Activated T-cell treated with anti-CD3 and anti-CD28 coated beads for 24 hours (primary cell): ENCODE data around the gene MLF2.
"Not testable (repeated sequence)": the region's sequence is repeated elsewhere in the genome, so short reads cannot be mapped to it uniquely, and the experiment has no call there.

Experiments
- DNase-seq: peaks from one replicate; pipeline ENCODE4 v3.0.0-alpha.2; 2020; ENCODE audit warnings: low read depth

Gene MLF2

DNA sequence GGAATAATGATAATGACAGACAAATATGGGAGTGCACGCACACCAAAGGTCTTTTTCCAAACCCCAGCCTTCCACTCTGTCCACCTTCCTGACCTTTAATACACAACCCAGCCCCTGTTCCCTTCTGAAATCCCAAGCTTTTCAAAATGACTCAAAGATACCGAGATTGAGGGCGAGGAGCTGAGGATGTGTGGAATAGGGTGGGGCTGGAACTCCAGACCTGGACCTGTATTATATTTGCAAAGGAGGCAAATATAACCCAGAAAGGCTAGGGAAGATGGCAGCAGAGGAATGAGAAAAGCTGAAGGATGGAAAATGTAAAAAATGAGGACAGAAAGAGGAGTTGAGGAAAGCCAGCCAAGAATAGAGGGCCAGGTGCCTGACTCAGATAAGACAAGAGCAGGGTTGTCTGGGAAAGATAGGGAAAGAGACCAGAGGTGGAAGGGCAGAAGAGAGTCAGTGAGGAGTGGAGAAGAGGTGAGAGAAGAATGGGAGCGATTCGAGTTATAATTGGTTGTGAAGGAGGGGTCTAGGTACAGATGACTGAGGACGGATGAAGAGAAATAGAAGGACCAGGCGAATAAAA is 12.2 kb upstream of the MLF2 start:
- DNase-seq: no peak

DNA sequence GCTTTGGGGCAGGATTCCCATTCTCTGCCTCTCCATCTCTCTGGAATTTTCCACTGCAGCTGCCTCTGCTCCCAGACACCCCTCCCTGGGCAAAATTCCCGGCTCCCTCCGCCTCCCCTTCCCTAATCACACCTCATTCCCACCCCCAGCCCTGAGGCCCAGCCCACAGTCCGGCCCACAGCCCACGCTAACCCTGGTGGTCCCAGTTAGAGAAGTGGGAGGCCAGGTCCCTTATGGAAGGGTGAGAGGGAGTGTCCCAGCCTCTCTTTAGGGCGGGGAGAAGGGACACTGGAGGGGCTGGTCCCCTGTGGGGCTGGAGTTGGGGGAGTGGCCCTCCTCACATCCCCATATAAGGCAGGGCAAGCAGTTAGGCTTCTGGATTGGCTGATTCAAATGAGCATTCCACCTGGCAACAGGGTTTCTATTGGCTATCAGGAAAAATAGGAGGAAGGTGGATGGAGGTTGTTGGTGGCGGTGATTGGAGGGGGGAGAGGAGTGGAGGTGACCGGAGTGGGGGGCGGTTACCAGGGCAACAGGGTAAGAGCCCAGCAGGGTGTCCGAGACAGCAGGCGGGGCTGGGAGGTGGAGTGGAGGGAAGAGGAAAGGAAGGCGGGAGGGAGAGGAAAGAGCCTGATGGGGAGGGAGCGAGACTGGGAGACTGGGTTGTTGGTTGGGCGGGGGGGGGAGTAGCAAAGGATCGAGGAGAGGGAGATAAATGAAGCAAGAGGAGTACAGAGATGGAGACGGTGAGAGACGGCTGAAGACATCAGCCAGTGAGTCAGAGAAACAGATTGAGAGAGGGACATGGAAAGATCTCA is 11.3 kb upstream of the MLF2 start:
- DNase-seq: no peak

DNA sequence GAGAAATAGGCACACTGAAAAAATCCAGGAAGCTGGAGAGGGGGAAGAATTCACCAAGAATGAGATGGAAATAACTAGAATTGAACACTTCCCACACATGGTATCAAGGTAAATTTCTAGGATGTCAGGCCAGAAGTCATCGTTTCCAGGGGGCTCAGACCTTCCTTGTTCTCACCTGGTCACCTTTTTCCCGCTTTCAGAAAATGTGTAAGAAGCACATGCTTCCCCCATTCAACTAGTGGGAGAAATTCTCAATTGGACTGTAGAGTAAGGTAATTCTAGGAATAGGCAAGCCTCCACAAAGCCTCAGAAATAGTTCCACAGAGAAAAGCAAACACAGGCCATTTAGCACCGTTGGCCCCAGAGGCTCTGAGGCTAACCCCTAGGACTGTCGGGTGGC is 10.4 kb upstream of the MLF2 start:
- no peak for DNase-seq

DNA sequence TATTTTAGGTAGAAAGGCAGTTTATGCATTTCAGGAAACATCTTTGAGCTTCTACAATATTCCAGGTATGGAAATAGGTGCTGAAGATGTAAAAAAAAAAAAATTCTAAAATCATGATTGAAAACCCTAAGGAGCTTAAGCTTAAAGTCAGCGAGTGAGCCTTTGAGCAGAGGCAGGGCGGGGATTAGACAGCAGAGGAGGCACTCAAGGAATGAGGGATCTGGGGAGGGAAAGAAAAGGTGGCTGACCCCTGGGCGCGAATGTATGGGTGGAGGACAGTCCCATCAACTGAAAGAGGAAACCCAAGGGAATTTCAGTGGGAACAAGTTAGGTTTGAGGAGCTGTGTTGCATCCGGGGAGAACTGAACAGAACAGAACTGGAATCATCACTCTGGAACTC is 6.8 kb upstream of the MLF2 start:
- no peak for DNase-seq

DNA sequence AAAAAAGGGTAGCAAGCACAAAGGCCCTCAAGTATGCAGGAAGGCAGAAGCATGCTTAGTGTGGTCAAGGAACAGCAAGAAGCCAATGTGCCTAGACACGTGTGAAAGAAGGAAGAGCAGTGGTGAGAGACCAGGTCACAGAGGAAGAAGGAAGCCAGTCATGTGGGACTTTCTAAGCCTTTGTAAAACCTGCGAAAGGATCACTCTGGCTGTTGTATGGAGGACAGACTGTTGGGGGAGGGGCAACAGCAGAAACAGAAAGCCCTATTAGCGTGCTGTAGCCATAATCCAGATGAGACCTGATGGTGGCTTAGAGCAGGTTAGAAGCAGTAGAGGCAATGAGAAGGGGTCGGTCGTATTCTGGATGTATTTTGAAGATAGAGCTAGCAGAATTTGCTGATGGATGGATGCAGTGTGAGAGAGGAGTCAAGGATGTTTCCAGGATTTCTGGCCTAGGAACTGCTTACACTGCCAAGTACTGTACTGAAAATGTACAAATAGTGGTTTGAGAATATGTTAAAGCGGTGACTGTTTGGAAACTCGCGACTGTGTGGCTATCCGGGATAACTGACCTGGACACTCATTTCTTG is 5.7 kb upstream of the MLF2 start:
- no peak for DNase-seq

DNA sequence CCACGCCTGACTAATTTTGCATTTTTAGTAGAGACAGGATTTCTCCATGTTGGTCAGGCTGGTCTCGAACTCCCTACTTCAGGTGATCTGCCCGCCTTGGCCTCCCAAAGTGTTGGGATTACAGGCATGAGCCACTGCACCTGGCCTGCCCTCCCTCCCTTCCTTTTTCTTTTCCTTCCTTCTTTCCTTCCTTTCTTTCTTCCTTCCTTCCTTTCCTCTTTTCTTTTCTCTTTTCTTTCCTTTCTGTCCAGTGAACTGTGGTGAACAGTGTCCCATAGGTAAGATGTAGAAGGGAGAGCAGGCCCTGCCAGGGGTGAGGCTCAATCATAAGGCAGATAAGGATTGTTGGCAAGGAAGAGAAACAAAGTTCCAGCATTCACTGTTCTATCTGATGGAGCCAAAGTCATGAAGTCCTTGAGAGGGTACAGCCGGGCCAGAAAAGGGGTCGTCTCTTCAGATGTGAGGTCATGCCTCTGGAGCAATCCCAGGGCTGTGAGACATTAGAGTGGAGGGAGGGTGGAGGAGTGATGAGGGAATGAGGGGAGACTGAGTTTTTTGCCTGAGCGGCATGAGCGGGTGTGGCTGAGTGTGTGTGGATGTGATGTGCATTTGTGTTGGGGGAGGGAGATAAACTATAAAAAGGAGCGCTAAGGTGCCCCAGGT is 4.2 kb upstream of the MLF2 start:
- DNase-seq: no peak

DNA sequence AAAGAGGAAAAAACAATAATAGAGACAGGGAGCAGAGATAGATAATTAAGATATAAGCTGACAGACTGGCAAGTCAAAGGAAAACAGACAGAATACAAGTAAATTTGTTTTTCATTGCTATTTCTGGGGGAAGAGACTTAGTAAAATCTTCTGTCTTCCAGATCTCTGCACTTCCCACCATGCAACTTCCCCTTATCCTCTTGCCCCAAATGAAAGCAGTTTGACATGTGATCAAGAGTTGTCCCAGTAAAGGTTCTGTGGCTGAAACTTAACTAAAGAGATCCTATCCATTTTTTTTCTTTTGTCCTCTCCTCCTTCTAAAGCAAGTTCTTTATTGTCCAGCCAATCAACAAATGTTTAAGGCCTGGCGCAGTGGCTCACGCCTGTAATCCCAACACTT is 1.5 kb upstream of the MLF2 start:
- no peak for DNase-seq

DNA sequence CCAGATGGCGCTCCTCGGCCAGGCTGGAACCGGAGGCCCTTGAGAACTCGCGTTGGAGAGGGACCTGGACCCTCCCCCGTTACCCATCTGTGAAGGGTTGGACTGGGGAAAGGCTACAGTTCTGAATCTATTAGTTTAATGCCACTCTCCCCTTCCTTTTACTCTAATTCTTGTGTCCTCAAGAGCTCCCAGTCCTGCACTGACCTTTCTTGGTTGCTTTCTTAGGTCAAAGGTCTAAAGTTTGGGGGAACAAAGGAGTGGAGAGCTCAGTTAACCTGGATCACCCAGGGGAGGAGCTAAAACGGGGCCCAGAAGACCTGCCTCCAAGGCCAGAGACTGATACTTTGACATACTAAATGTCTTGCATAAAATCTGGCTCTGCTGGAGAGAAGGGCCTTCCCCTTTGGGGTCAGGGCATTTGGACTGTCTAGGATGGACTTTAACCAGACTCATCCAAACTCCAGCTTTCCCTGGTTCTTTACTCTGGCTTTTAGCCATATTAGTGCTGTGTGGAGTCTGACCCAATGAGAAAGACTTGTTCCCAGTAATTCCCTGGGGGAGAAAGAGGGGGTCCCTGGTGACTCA is 923 bp upstream of the MLF2 start:
- DNase-seq: no peak

DNA sequence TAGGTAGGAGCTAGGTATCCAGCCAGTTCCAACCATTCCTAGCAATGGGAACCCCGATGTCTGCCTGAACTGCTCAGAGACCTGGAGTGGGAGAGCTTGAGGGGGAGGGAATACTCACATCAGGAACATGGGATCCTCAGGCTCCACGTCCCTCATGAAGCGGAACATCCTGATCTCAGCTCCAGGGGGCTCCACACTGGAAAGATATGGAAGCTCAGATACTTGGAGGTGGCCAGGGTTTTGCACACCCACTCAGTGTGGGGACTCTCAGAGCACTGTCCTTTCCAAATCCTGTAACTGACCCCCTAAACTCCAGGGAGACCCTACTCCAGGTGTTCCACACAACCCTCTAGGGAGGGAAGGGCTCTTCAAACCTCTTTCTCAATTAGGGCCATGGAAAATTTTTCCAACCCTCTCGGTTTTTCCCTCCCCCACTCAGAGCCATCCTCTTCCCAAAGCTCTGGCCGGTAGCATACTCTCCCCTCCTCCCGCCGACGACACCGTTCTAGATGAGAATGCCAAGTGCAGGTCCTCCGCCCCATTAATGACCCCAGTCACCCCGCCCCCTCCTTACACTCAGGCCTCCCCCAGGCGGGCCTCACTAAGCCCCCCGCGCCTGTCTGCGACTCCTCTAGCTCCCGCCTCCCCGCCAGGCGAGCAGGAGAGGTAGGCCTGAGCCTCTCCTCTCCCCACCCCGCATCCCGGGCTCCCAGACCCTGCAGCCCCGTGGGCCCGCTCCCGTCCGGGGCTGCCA is 597 bp downstream of the MLF2 start:
- DNase-seq: no peak

DNA sequence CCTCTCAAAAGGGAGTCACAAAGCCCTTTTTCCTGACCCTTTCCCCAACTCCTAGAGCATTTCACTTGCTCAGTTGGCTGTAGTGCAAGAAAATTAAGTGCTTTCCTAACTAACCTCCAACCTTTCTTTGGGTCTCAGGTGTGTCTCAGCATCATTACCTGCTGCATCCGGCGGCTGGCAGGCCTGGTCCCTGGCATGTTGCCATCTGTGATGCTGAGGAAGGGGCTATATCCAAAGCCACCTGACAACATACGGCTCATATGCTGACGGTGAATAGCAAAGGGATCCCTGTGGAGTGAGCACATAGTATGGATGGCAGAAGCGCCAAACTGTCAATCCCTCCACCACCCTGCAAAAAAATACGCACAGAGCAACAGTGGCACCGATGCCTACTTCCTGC is 1.2 kb downstream of the MLF2 start:
- no peak for DNase-seq

DNA sequence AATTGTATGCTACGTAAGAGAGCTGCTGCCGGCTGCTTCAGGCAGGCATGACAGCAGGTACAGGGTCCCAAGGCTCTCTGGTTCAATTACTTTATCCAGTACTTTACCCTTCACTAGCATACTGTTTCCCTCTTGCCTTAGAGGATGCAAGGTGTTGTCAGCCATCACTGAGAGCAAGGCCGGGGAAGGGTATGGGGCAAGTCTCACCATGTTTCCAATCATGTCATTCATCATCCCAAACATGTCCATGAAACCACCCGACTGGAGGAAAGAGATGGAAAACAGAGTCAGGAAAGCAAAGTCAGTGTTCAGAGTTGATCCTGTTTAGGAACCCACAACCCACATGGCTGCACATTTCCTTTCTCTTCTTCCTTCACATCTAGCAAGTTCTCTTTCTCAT is 2.4 kb downstream of the MLF2 start:
- DNase-seq: no peak

DNA sequence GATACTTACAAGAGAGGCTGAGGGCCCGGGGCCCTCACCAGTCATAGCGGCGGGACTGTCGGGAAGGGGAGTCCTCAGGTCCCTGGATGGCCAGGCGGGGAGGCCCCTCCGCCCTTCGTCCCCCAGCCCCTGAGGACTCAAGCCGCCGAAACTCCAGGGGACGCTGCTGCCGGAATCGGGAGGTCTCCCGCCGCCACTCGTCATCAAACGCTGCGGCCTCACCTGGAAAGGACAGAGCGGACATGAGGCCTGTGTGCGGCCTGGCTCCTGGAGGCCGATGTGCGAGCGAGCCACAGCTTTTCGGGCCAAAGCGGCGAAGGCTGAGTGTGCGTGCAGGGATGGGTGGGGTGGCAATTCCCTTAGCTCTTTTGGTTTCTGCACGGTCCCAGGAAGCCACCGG is 4.2 kb downstream of the MLF2 start:
- no peak for DNase-seq

DNA sequence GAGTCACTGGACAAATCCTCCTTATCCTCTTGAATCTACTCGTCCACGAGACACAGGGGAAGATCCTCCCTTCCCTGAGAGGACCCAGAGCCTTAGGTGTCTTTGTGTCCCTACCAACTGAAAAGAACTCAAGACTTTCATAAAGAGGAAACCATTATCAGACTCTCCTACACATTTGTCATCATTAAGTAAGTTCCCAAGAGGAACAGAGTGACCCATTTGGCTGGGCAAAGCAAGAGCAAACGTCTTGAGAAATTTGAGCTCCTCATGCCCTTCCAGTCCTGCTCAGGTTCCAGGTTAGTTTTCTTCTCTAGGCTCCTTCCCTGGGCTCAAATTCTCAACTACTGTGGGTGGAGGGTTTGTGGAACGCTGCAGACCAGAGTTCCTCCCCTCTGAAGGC is 5.7 kb downstream of the MLF2 start:
- DNase-seq: no peak

DNA sequence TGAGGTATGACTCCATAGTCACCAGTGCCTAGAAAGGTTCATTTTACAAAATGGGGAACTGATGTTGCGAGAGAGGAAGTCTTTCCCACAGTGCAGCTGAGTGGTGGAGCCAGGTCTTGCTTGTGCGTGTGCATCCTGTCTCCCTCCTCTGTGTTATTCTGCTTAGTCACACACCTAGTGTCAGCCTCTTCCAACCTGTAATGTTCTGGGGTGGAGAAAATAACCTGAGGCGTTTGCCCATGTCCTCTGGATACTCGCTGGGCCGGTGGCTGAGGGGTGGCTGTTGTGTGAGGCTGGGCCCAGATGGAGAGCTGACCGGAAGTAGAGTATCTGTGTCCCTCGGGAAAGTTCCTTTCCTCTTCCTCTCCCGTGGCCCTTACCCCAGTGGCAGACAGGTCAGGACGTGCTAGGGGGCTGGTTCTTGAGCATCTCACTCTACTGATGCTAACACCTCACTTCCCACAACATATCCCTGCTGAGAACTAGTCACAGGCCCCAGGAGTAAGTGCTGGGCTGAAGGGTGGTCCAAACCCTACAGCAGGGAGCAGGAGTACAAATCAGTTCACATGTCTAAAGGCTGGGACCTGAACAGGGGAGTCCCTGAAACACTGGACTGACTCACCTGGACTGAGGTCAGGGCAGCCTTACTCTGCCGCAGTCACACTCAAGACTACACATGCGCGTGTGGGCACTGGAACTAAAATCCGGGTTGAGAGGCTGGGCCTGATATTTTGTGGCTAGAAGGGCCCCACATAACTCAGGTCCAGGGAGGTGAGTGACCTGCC is 7.0 kb downstream of the MLF2 start:
- no peak for DNase-seq

DNA sequence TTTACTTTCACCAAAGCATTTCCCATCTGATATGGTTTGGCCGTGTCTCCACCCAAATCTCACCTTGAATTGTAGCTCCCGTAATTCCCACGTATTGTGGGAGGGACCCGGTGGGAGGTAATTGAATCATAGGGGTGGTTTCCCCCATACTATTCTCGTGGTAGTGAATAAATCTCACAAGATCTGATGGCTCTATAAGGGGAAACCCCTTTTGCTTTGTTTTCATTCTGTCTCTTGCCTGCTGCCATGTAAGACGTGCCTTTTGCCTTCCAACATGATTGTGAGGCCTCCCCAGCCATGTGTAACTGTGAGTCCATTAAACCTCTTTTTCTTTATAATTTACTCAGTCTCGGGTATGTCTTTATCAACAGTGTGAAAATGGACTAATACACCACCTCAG is 9.6 kb downstream of the MLF2 start:
- not testable (repeated sequence) for DNase-seq

DNA sequence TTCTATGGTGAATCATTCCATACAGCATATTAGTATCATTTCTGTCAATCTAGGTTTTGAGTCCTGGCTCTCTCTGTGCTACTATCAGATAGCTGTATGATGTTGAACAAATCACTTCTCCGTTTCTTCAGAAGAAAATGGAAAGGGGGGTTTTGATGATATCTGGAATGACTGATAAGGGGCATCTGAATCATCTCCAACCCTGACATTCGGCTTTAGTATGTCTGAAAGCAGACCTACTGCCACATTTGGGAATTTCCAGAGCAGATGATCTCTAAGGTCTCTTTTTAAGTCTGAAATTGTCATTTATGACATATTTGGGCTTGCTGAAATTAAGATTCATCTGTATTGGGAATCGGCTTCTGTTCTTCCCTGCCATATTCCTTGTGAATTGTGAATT is 10.1 kb downstream of the MLF2 start:
- DNase-seq: no peak

DNA sequence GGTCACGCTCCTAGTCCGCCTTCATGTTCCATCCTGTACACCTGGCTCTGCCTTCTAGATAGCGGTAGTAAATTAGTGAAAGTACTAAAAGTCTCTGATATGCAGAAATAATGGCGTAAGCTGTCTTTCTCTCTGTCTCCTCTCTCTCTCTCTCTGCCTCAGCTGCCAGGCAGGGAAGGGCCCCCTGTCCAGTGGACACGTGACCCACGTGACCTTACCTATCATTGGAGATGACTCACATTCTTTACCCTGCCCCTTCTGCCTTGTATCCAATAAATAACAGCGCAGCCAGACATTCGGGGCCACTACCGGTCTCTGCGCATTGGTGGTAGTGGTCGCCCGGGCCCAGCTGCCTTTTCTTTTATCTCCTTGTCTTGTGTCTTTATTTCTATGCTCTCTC is 10.9 kb downstream of the MLF2 start:
- not testable (repeated sequence) for DNase-seq

DNA sequence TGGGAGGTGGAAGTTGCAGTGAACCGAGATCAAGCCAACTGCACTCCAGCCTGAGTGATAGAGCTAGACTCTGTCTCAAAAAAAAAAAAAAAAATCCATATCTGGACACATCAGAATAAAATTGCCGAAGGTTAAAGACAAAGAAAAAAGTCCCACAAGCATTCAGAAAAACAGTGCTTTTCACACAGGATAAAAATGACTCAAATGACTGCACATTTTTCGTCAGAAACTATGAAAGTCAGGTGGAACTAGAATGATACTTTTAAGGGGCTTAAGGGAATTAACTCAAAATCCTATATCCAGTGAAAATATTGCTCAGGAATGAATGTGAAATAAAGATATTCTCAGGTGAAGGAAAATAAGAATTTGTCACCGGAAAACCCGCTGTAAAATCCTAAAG is 16.2 kb downstream of the MLF2 start:
- DNase-seq: no peak

DNA sequence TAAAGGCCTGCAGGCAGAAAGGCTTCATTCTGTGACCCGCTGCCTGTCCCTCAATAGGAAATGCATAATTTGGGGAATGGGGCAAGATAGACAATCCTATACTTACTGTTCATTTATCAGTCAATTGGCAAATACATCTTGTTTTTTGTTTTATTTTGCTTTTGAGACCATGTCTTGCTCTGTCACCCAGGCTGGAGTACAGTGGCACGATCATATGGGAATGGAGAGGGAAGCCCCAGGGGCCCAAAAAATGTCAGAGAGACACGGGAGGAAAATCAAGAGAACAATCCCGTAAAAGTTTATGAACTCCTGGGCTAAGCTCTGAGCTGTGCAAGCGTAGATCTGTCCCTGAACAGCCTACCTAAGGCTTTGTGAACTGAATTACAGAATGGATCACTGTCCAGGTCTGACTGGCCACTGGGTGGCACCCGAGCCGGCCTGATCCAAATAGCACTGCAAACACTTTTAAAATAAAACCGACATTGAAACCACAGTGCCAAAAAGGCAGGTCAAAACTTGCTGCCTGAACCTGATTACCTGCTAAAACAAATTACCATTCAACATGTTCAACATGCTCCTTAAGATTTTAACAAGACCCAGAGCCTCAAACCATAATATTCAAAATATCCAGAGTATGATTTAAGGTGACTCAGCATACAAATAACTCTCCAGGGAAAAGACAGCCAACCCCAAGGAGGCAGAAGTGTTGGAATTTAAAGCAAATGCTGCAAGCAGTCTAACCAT is 17.3 kb downstream of the MLF2 start:
- DNase-seq: no peak
